Body of pancreas (tissue), 4 donors: ENCODE data around the gene WDR64.

Experiments used
- CTCF ChIP-seq, 7 experiments: fragments of 450-650 bp in 4 of 7; fragments of 200-600 bp in 3 of 7; sonication (generic) in 3 of 7; IDR thresholded peaks; one replicate each; pipeline ENCODE4 v1.5.1; 2016 to 2019; ENCODE audit warnings: antibody characterized with exemption in 7 of 7
- POLR2A ChIP-seq, 3 donors: fragments of 450-650 bp; IDR thresholded peaks; one replicate each; pipeline ENCODE4 v1.6.1; 2016; ENCODE audit warnings: antibody characterized with exemption in 3 of 3, mild to moderate bottlenecking in 2 of 3

GRCh38 chr1:241799416-241799815 lies 147.3 kb downstream of the WDR64 start:
- TF ChIP-seq CTCF (IDR thresholded peaks at IDR 0.05) (no peak), POLR2A (IDR thresholded peaks at IDR 0.05) (no peak)
